Endometrial microvascular endothelial cells (primary cell): ENCODE results near the gene ERICH2. TPM values are rescaled to one million over a fixed set of nuclear protein-coding genes. Genes with fewer than 3 reads are reported as not detected.

Experiments used
- in situ Hi-C: cut with HindIII; loops from 2 replicates; pipeline ENCODE4 v1.10.0; 2017; ENCODE audit warnings: low sequenced_read_pairs, low pct_unique_long_range_greater_than_20kb; ENCODE audit errors: inconsistent ontology term
- total RNA-seq: library from RNA; depleted of rRNA; stranded (reverse); fragments of >200 nt; gene quantifications from one replicate; pipeline ENCODE4 v1.2.3, GENCODE V29; 2015; ENCODE audit errors: inconsistent ontology term

The ERICH2 gene
- total RNA-seq, 1 donor from 2014 or later, result not detected

- in situ Hi-C loops, result loop anchor here (25.0 kb wide), 1 partner anchor 402 kb away; no protein-coding TSS in a partner anchor
These were observed 44.5 kb downstream of the ERICH2 start for GRCh38 chr2:170814533-170815230.

- in situ Hi-C loops, result loop anchor here (25.0 kb wide), 1 partner anchor 403 kb away; no protein-coding TSS in a partner anchor
These were observed 45.1 kb downstream of the ERICH2 start for GRCh38 chr2:170815311-170815710.

- in situ Hi-C loops, result loop anchor here (25.0 kb wide), 1 partner anchor 404 kb away; no protein-coding TSS in a partner anchor
These were observed 45.7 kb downstream of the ERICH2 start for GRCh38 chr2:170815746-170816503.

DNA sequence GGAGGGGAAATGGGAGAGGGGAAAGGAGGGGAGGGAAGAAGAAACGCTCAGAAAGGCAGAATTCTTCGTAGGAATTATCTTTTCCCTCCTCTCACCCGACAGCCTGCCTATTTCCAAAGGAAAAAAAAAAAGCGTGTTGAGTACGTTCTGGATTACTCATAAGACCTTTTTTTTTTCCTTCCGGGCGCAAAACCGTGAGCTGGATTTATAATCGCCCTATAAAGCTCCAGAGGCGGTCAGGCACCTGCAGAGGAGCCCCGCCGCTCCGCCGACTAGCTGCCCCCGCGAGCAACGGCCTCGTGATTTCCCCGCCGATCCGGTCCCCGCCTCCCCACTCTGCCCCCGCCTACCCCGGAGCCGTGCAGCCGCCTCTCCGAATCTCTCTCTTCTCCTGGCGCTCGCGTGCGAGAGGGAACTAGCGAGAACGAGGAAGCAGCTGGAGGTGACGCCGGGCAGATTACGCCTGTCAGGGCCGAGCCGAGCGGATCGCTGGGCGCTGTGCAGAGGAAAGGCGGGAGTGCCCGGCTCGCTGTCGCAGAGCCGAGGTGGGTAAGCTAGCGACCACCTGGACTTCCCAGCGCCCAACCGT lies 46.4 kb downstream of the ERICH2 start, which contains the start of gene GAD1:
GAD1 (plus strand) TSS at position 384 of the 589 bp plus-strand sequence. CDS start 1,705 bp downstream, outside the sequence.
- in situ Hi-C loops, result loop anchor here (25.0 kb wide), 1 partner anchor 404 kb away; no protein-coding TSS in a partner anchor

- in situ Hi-C loops, result loop anchor here (25.0 kb wide), 1 partner anchor 405 kb away; no protein-coding TSS in a partner anchor
These were observed 47.2 kb downstream of the ERICH2 start for GRCh38 chr2:170817093-170818035.

DNA sequence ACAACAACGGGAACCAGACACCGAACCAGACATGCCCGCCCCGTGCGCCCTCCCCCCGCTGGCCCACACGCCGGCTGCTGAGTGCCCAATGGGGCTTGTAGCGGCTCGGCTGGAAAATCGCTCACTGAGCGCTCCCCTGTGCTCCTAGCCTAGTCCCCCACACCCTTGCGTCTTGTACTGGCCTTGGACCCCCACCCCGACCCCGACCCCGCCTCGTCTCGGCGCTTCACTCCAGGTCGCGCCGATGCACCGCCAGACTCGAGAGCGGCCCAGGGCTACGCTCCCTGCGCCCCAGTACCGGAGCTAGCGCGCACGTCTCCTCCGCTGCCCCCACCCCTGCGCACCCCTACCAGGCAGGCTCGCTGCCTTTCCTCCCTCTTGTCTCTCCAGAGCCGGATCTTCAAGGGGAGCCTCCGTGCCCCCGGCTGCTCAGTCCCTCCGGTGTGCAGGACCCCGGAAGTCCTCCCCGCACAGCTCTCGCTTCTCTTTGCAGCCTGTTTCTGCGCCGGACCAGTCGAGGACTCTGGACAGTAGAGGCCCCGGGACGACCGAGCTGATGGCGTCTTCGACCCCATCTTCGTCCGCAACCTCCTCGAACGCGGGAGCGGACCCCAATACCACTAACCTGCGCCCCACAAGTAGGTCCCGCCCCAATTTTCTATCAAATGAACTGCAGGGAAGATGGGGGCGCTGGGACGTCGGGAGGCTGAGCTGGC lies 48.0 kb downstream of the ERICH2 start:
- in situ Hi-C loops, result loop anchor here (25.0 kb wide), 1 partner anchor 406 kb away; no protein-coding TSS in a partner anchor

- in situ Hi-C loops, result loop anchor here (25.0 kb wide), 1 partner anchor 407 kb away; no protein-coding TSS in a partner anchor
These were observed 48.7 kb downstream of the ERICH2 start for GRCh38 chr2:170818752-170819470.

DNA sequence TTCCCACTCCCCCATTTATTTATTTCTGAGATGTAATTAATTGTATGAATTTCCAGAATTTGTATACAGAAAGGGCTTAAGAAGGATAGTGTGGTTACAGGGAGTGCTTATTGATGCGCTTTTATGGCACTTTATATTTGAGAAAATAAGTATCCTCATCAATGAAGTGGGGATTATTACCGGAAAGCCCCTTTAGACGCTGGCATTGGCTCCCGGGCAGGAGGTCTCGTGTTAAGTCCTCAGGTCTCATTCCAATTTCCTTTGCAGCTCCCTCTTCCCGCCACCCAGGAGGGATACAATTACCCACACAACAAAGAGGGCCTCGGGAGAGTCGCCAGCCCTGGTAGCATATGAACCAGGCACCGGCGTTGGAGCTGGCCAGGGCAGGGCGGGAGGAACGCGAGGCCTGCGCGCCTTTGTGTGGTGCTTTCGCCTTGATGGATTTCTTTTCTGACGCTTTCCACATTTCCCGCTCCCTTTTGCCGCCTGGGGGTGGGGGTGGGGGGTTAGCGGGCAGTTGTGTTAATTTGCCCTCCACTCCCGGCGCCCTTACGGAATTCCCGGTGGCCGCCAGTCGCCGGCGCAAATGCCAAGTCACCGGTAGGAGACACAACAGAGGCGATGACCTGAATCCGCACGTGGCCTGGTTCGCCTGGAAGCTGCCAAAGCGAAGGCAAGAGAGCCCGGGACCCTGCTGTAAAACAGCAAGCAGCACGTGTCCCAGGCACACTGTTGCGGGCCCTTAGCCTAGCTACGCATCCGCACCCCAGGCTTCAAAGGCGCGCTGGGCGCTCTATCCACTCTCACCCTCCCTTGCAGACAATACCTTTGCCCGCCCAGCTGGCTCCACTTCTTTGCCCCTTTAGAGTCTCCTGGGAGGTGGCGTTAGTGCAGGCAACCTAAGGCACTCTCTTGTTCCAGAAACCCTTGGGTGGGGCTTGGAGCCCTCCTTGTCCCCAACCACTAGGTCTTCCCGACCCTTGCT lies 49.8 kb downstream of the ERICH2 start:
- in situ Hi-C loops, result loop anchor here (25.0 kb wide), 1 partner anchor 408 kb away; no protein-coding TSS in a partner anchor

GRCh38 chr2:170820757-170821530 lies 50.8 kb downstream of the ERICH2 start:
- in situ Hi-C loops, result loop anchor here (25.0 kb wide), 1 partner anchor 409 kb away; no protein-coding TSS in a partner anchor

- in situ Hi-C loops, result loop anchor here (25.0 kb wide), 1 partner anchor 409 kb away; no protein-coding TSS in a partner anchor
These were observed 51.5 kb downstream of the ERICH2 start for GRCh38 chr2:170821531-170822289.

DNA sequence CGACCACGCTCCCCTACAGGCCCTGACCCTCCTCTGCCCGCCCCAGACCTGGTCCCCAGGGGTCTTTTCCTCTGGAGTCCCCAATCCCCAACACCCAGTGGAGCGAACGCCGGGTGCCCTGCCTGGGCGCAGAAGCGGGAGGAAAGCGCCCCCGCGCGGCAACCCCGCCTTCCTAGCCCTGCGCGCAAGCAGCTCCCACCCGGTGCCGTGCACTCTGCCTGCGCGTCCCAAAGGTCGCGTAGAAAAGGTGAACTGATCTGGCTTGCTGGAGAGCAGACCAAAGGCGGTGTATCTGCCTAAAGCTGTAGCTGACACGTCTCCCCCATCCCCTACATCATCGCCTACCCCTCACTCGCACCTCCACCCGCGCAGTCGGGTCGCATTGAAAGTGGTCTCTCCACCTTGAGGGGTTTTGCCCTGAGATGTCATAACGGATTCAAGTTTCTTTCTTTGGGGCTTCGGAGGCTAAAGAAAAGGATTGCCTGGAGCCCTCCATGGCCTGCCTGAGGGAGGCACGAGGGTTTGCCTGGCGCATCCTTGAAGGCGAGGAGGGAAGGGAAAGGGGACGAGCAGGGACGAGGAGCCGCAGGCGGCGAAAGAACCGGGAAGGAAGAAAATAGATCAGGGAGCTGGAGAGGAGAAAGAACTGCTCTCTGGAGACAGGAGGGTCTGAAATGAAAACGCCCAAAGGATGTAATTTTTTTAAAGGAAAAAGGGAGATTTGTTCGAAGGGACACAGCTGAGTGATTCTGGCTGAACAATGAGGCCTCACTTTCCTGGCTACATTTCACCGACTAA lies 52.3 kb downstream of the ERICH2 start:
- in situ Hi-C loops, result loop anchor here (25.0 kb wide), 1 partner anchor 410 kb away; no protein-coding TSS in a partner anchor

DNA sequence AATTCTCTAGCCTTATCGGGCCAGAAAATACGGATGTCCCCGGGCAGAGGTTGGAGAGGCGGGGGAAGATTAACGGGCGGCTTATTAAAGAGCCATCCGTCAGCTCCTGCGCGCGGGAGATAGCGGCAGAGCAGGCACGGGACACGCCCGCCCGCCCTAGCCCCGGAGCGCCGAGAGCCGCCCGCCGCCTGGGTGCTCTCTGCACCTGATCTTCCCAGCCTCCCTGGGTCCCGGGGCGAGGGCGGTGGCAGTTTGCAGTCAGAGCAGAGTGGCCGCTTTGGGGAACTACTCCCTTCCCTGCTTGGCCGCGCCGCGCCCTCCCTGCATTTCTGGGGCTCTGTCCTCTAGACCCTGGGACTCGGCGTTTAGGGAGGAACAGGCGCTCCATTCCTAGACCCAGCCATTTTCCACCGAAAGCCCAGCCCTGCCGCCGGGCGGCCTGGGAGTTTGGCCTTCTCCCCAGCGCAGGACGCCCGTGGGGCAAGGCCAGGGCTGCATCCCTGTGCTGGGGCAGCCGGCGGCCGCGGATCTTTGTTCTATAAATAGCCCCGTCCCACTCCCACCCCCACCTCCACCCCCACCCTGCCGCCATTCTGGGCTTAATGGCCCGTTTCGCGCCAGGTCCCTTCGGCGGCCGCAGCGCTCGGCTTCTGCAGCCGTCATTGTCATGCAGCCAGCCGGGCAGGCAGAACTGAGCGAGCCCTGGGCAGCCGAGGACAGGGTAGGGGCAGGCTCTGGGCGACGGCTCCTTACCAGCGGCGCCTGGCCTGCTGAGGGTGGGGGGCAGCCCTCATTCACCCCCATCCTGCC lies 53.1 kb downstream of the ERICH2 start:
- in situ Hi-C loops, result loop anchor here (25.0 kb wide), 1 partner anchor 411 kb away; no protein-coding TSS in a partner anchor

GRCh38 chr2:170823898-170824215 lies 53.7 kb downstream of the ERICH2 start:
- in situ Hi-C loops, result loop anchor here (25.0 kb wide), 1 partner anchor 412 kb away; no protein-coding TSS in a partner anchor
